ENCODE measurements around the gene TTC28.

DNA sequence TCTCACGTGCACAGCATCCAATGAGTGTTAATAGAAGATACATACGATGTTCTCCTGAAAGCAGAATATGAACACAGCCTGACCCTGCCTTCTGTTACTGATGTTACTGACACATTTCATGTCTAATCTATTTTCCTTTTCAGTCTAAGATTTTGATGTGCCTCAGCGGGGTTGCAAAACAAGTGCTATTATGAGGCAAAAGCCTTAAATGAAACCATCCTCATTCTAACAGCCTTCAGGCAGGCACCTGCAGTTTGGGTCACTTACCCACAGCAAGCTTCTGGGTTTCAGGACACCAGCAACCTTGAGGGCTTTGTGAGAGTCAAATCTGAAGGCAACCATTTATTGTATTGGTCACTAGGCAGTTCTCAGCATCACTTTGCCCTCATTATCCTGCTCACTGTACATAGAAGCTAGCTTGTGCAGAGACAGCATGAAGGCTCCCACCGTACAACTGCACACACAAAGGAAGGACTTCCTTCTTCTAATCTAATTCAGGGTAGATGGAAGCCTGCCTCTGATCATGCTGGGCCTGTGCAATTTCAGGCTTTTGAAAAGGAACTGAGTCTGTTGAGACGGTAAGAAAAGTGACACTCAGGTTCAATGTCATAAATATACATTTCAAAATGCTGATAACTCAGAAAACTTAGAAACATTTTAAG, 577.4 kb downstream of the TTC28 start:
- no peak for TF ChIP-seq YY1 (IDR thresholded peaks at IDR 0.05; ENCODE audit: insufficient read depth, insufficient read length)
- no peak for TF ChIP-seq ZNF274 (IDR thresholded peaks at IDR 0.05; ENCODE audit: low read depth, low read length)
- TF ChIP-seq SUZ12 (IDR thresholded peaks at IDR 0.05; ENCODE audit: extremely low read depth, insufficient read depth, insufficient read length) = no peak
